HG02885 (cell line): ENCODE data around the gene SLC25A17.
"Not testable (repeated sequence)": the region's sequence is repeated elsewhere in the genome, so short reads cannot be mapped to it uniquely, and the experiment has no call there.

Experiments
- ATAC-seq: cut with Tn5 transposase; IDR thresholded peaks from one replicate; pipeline ENCODE4 v1.9.1; 2021; ENCODE audit warnings: mild to moderate bottlenecking; ENCODE audit not compliant: unreplicated experiment, poor library complexity

The SLC25A17 gene

GRCh38 chr22:40758851-40759250 lies 60.3 kb downstream of the SLC25A17 start:
- not testable (repeated sequence) for ATAC-seq

- no peak for ATAC-seq
Observed at GRCh38 chr22:40758390-40758789, 60.8 kb downstream of the SLC25A17 start.

GRCh38 chr22:40757071-40757470 lies 62.1 kb downstream of the SLC25A17 start:
- no peak for ATAC-seq

- no peak for ATAC-seq
Observed at GRCh38 chr22:40753114-40753513, 66.0 kb downstream of the SLC25A17 start.

GRCh38 chr22:40751250-40751649 lies 67.9 kb downstream of the SLC25A17 start:
- no peak for ATAC-seq

GRCh38 chr22:40749829-40750228 lies 69.3 kb downstream of the SLC25A17 start:
- no peak for ATAC-seq

GRCh38 chr22:40748388-40749355 lies 70.5 kb downstream of the SLC25A17 start:
- no peak for ATAC-seq

GRCh38 chr22:40747361-40747760 lies 71.8 kb downstream of the SLC25A17 start:
- no peak for ATAC-seq

- no peak for ATAC-seq
Observed at GRCh38 chr22:40746428-40747220, 72.5 kb downstream of the SLC25A17 start.

GRCh38 chr22:40743768-40744167 lies 75.4 kb downstream of the SLC25A17 start:
- ATAC-seq, result no peak

GRCh38 chr22:40741116-40741515 lies 78.0 kb downstream of the SLC25A17 start:
- no peak for ATAC-seq

- ATAC-seq, result no peak
Observed at GRCh38 chr22:40739721-40740120, 79.4 kb downstream of the SLC25A17 start.

GRCh38 chr22:40733919-40734318 lies 85.2 kb downstream of the SLC25A17 start:
- no peak for ATAC-seq

- ATAC-seq, result no peak
Observed at GRCh38 chr22:40732999-40733292, 86.2 kb downstream of the SLC25A17 start.

- ATAC-seq, result no peak
Observed at GRCh38 chr22:40729284-40729683, 89.9 kb downstream of the SLC25A17 start.

- ATAC-seq, result no peak
Observed at GRCh38 chr22:40728731-40729189, 90.4 kb downstream of the SLC25A17 start.

- ATAC-seq, result no peak
Observed at GRCh38 chr22:40727964-40728615, 91.1 kb downstream of the SLC25A17 start.

- ATAC-seq, result no peak
Observed at GRCh38 chr22:40727070-40727963, 91.8 kb downstream of the SLC25A17 start.

GRCh38 chr22:40726514-40726913 lies 92.6 kb downstream of the SLC25A17 start:
- ATAC-seq, result no peak
